OCI-LY3 (cell line): ENCODE measurements around the gene CGREF1.

ENCODE experiments used
- H2AFZ ChIP-seq: fragments of 200-600, 300-600 bp; shearing (Covaris generic); 2 replicates; pipeline ENCODE4 v1.6.0; 2014; ENCODE audit warnings: antibody characterized with exemption, low read depth, low read length
- H3K27ac ChIP-seq: fragments of 200-600, 300-600 bp; sonication (generic); 2 replicates; pipeline ENCODE4 v1.5.1; 2014; ENCODE audit warnings: mild to moderate bottlenecking, low read length, moderate library complexity, mixed read lengths
- H3K27me3 ChIP-seq: fragments of 200-600, 300-600 bp; sonication (generic); 2 replicates; pipeline ENCODE4 v1.6.1; 2014; ENCODE audit warnings: low read depth, low read length, mixed read lengths
- H3K36me3 ChIP-seq: fragments of 200-600, 300-600 bp; sonication (generic); replicated peaks from 2 replicates; pipeline ENCODE3; 2014; ENCODE audit warnings: low read depth, low read length, mixed read lengths
- H3K4me1 ChIP-seq: fragments of 300-600, 200-600 bp; sonication (generic); 2 replicates; pipeline ENCODE4 v1.6.1; 2014; ENCODE audit warnings: low read length, mixed read lengths
- H3K4me2 ChIP-seq: fragments of 200-600, 300-600 bp; sonication (generic); 2 replicates; pipeline ENCODE4 v1.6.1; 2014; ENCODE audit warnings: low read length, mixed read lengths
- H3K4me3 ChIP-seq: fragments of 300-600, 200-600 bp; sonication (generic); 2 replicates; pipeline ENCODE4 v1.5.1; 2014; ENCODE audit warnings: antibody characterized with exemption, mild to moderate bottlenecking, low read length, moderate library complexity
- H3K79me2 ChIP-seq: fragments of 300-600, 200-600 bp; shearing (Covaris generic); 2 replicates; pipeline ENCODE4 v1.6.1; 2014; ENCODE audit warnings: mild to moderate bottlenecking, low read length, mixed read lengths
- H3K9ac ChIP-seq: fragments of 300-600, 200-600 bp; shearing (Covaris generic); 2 replicates; pipeline ENCODE4 v1.6.0; 2014; ENCODE audit warnings: mild to moderate bottlenecking, low read length, moderate library complexity
- H3K9me3 ChIP-seq: fragments of 200-600, 300-600 bp; shearing (Covaris generic); 2 replicates; pipeline ENCODE4 v1.6.1; 2014; ENCODE audit warnings: low read length, mixed read lengths; ENCODE audit not compliant: insufficient read depth
- H4K20me1 ChIP-seq: fragments of 200-600, 300-600 bp; sonication (generic); 2 replicates; pipeline ENCODE4 v1.6.1; 2016; ENCODE audit warnings: low read length, mixed read lengths; ENCODE audit not compliant: insufficient read depth
- CTCF ChIP-seq: fragments of 200-600, 300-600 bp; sonication (generic); IDR thresholded peaks from 2 replicates; pipeline ENCODE4 v1.5.1; 2014; ENCODE audit warnings: antibody characterized with exemption, low read length, low read depth
- EZH2phosphoT487 ChIP-seq: fragments of 200-600 bp; shearing (Covaris generic); IDR thresholded peaks from 2 replicates; pipeline ENCODE4 v1.6.1; 2018; ENCODE audit warnings: antibody characterized with exemption, mixed run types, low read depth

The CGREF1 gene

GRCh38 chr2:27074738-27075565, 44.0 kb downstream of the CGREF1 start:
- no peaks in the 10 kb centered on the region for H4K20me1 ChIP-seq
- H3K9ac ChIP-seq = no peak overlapping the region
- H3K36me3 ChIP-seq = peaks cover 6% of the 10 kb centered on the region
- peaks cover 17% of the 10 kb centered on the region for H3K4me1 ChIP-seq
- H2AFZ ChIP-seq = no peak overlapping the region
- peaks cover 10% of the 10 kb centered on the region for H3K27me3 ChIP-seq
- no peak overlapping the region for H3K4me2 ChIP-seq
- peaks cover 15% of the 10 kb centered on the region for H3K79me2 ChIP-seq
- H3K27ac ChIP-seq = no peak overlapping the region
- no peaks in the 10 kb centered on the region for H3K9me3 ChIP-seq
- TF ChIP-seq EZH2phosphoT487 = no peak
- no peak for TF ChIP-seq CTCF
- H3K4me3 ChIP-seq = no peak overlapping the region

GRCh38 chr2:27073782-27074181, 45.1 kb downstream of the CGREF1 start:
- H3K4me3 ChIP-seq = no peak overlapping the region
- no peak overlapping the region for H3K4me2 ChIP-seq
- H3K79me2 ChIP-seq = peaks cover 25% of the 10 kb centered on the region
- peaks cover 10% of the 10 kb centered on the region for H3K27me3 ChIP-seq
- TF ChIP-seq CTCF (no peak), EZH2phosphoT487 (no peak)
- peaks cover 18% of the 10 kb centered on the region for H3K36me3 ChIP-seq
- no peak overlapping the region for H3K9ac ChIP-seq
- peaks cover 18% of the 10 kb centered on the region for H3K4me1 ChIP-seq
- H3K9me3 ChIP-seq = no peaks in the 10 kb centered on the region
- no peaks in the 10 kb centered on the region for H4K20me1 ChIP-seq
- H3K27ac ChIP-seq = no peak overlapping the region
- no peak overlapping the region for H2AFZ ChIP-seq

GRCh38 chr2:27072920-27073319, 46.0 kb downstream of the CGREF1 start:
- H3K36me3 ChIP-seq = peaks cover 25% of the 10 kb centered on the region
- H3K9me3 ChIP-seq = no peaks in the 10 kb centered on the region
- TF ChIP-seq CTCF = no peak
- no peak for TF ChIP-seq EZH2phosphoT487
- H3K9ac ChIP-seq = peak overlapping the region; percentile 89; the same call in 1 of the 2 replicates
- H3K27ac ChIP-seq = no peak overlapping the region
- peaks cover 10% of the 10 kb centered on the region for H3K27me3 ChIP-seq
- no peak overlapping the region for H2AFZ ChIP-seq
- H3K79me2 ChIP-seq = peaks cover 31% of the 10 kb centered on the region
- H3K4me2 ChIP-seq = peak overlapping the region; percentile 94
- peaks cover 18% of the 10 kb centered on the region for H3K4me1 ChIP-seq
- H4K20me1 ChIP-seq = no peaks in the 10 kb centered on the region
- peak overlapping the region; percentile 98 for H3K4me3 ChIP-seq

- Histone ChIP-seq H3K9me3 (no peaks in the 10 kb centered on the region), H4K20me1 (no peaks in the 10 kb centered on the region), H3K79me2 (peaks cover 31% of the 10 kb centered on the region), H3K27ac (peak overlapping the region; percentile 55), H3K4me3 (peak overlapping the region; percentile 98), H3K36me3 (peaks cover 31% of the 10 kb centered on the region), H2AFZ (peak overlapping the region; percentile 84), H3K9ac (peak overlapping the region; percentile 89), H3K4me2 (peak overlapping the region; percentile 94), H3K4me1 (peaks cover 18% of the 10 kb centered on the region), H3K27me3 (peaks cover 8% of the 10 kb centered on the region)
- no peak for TF ChIP-seq CTCF
- no peak for TF ChIP-seq EZH2phosphoT487
These were observed 46.7 kb downstream of the CGREF1 start for GRCh38 chr2:27071990-27072830.
